GM12878 (cell line): ENCODE measurements around the gene SUB1. TPM values are rescaled to one million over a fixed set of nuclear protein-coding genes. Genes with fewer than 3 reads are reported as not detected.

Experiments
- BHLHE40 ChIP-seq, 2 experiments: fragments of 450-650 bp in 1 of 2; IDR thresholded peaks; 2 replicates each; pipeline ENCODE4 v1.6.1; 2011 to 2017; ENCODE audit warnings: low read depth in 2 of 2, borderline replicate concordance in 1 of 2, improper control_type of control experiment in 1 of 2, low read length in 1 of 2, mild to moderate bottlenecking in 1 of 2
- BMI1 ChIP-seq: fragments of 450-650 bp; IDR thresholded peaks from 2 replicates; pipeline ENCODE4 v1.6.1; 2016; ENCODE audit warnings: mild to moderate bottlenecking, moderate library complexity, borderline replicate concordance
- CBX3 ChIP-seq: fragments of 200-600 bp; sonication (generic); IDR thresholded peaks from 2 replicates; pipeline ENCODE4 v1.6.1; 2016; ENCODE audit warnings: low read depth, borderline replicate concordance
- CEBPZ ChIP-seq: fragments of 150-350 bp; IDR thresholded peaks from 2 replicates; pipeline ENCODE4 v1.6.1; 2016; ENCODE audit warnings: low read depth, low read length
- HDAC6 ChIP-seq: fragments of 200-600 bp; sonication (generic); IDR thresholded peaks from one replicate; pipeline ENCODE4 v1.8.0; 2017; ENCODE audit warnings: antibody characterized with exemption; ENCODE audit not compliant: unreplicated experiment
- KDM1A ChIP-seq: fragments of 200-600 bp; sonication (generic); IDR thresholded peaks from 2 replicates; pipeline ENCODE4 v1.6.1; 2016; ENCODE audit warnings: borderline replicate concordance
- MEF2A ChIP-seq: IDR thresholded peaks from 2 replicates; pipeline ENCODE4 v1.6.1; 2011; ENCODE audit warnings: low read depth, mild to moderate bottlenecking, low read length, moderate library complexity; ENCODE audit not compliant: insufficient read depth
- MLLT1 ChIP-seq: fragments of 450-650 bp; IDR thresholded peaks from 2 replicates; pipeline ENCODE4 v1.6.1; 2016; ENCODE audit warnings: mild to moderate bottlenecking
- NFXL1 ChIP-seq: fragments of 450-650 bp; IDR thresholded peaks from 2 replicates; pipeline ENCODE4 v1.6.1; 2017; ENCODE audit warnings: antibody characterized with exemption, mild to moderate bottlenecking, borderline replicate concordance
- NR2F1 ChIP-seq: fragments of 450-650 bp; conservative IDR thresholded peaks from 2 replicates; pipeline ENCODE4 v1.6.1; 2017; ENCODE audit warnings: mild to moderate bottlenecking
- PBX3 ChIP-seq: IDR thresholded peaks from 2 replicates; pipeline ENCODE4 v1.6.1; 2011; ENCODE audit warnings: mild to moderate bottlenecking, low read depth, low read length, moderate library complexity; ENCODE audit not compliant: insufficient replicate concordance
- RCOR1 ChIP-seq: conservative IDR thresholded peaks from 2 replicates; pipeline ENCODE4 v1.6.1; 2012; ENCODE audit warnings: low read depth, low read length, improper control_type of control experiment
- SP1 ChIP-seq: IDR thresholded peaks from one replicate; pipeline ENCODE4 v1.6.1; 2011; ENCODE audit warnings: low read depth, low read length
- SPI1 ChIP-seq: IDR thresholded peaks from 2 replicates; pipeline ENCODE4 v1.6.1; 2011; ENCODE audit warnings: low read depth, mild to moderate bottlenecking, low read length, moderate library complexity, borderline replicate concordance; ENCODE audit not compliant: insufficient read depth
- SREBF2 ChIP-seq: IDR thresholded peaks from 2 replicates; pipeline ENCODE4 v1.6.1; 2012; ENCODE audit warnings: mild to moderate bottlenecking, low read length
- YBX1 ChIP-seq: fragments of 450-650 bp; IDR thresholded peaks from 2 replicates; pipeline ENCODE4 v1.6.1; 2016; ENCODE audit warnings: antibody characterized with exemption
- ZBTB33 ChIP-seq: fragments of 450-650 bp; IDR thresholded peaks from 2 replicates; pipeline ENCODE4 v1.6.1; 2017; ENCODE audit warnings: mild to moderate bottlenecking
- ZNF207 ChIP-seq: fragments of 450-650 bp; IDR thresholded peaks from 2 replicates; pipeline ENCODE4 v1.6.1; 2014; ENCODE audit warnings: antibody characterized with exemption, mild to moderate bottlenecking, borderline replicate concordance
- ZNF274 ChIP-seq: IDR thresholded peaks from one replicate; pipeline ENCODE4 v1.8.0; 2011; ENCODE audit not compliant: insufficient read length, insufficient read depth
- polyA plus RNA-seq, 11 experiments: library from polyadenylated mRNA; depleted of rRNA in 4 of 11; unstranded in 6 of 11; stranded (reverse) in 5 of 11; fragments of >200 nt; fragmentation: Nextera tagmentation in 4 of 11; fragmentation: Illumina TruSeq in 1 of 11; extraction: Ambion mirVana in 4 of 11; extraction: Trizol in 1 of 11; gene quantifications; 1 replicate in 1 of 11; 2 replicates in 10 of 11; pipeline versions ENCODE4 v1.2.1 to v1.2.3, GENCODE V29; 2011 to 2016; ENCODE audit warnings: inconsistent platforms in 2 of 11, missing spikeins in 2 of 11, low read depth in 1 of 11
- total RNA-seq, 4 experiments: library from RNA; depleted of rRNA in 3 of 4; stranded (reverse); fragments of >200 nt in 3 of 4; fragmentation: Illumina TruSeq in 1 of 4; extraction: Trizol in 1 of 4; gene quantifications; 2 replicates each; pipeline versions ENCODE4 v1.2.1 to v1.2.3, GENCODE V29; 2013 to 2021

The SUB1 gene
- total and polyA plus RNA-seq, 10 of the 15 experiments (the other 5 are each of a cell fraction or from before 2014, with no cell fraction given): 468 to 2,785 (median 1,145) TPM

GRCh38 chr5:32538031-32538547 is 47.3 kb upstream of the SUB1 start (continued):
- peak; percentile 65 for TF ChIP-seq SP1
- TF ChIP-seq CEBPZ: no peak
- no peak for TF ChIP-seq ZBTB33
- no peak for TF ChIP-seq CBX3
- no peak for TF ChIP-seq RCOR1
- peak; percentile 84 for TF ChIP-seq BMI1
- TF ChIP-seq NFXL1: no peak
- TF ChIP-seq HDAC6: no peak
- no peak for TF ChIP-seq KDM1A
- no peak; the same call in 1 of the 2 replicates for TF ChIP-seq ZNF207
- no peak for TF ChIP-seq SREBF2
- TF ChIP-seq NR2F1: peak; percentile 89
- no peak for TF ChIP-seq ZNF274
- peak; percentile 74 to 75; a peak in 3 of 4 replicates for TF ChIP-seq BHLHE40 (IDR thresholded peaks at IDR 0.05; ENCODE audit: borderline replicate concordance in 1 of 2, low read depth in 2 of 2, low read length in 1 of 2)
- TF ChIP-seq PBX3: no peak
- peak; percentile 99 for TF ChIP-seq SPI1
- TF ChIP-seq MEF2A: peak; percentile 94
- no peak for TF ChIP-seq YBX1
- TF ChIP-seq MLLT1: 0 out of 2 replicates have a peak, but pooled peaks have one; percentile 76
